T-helper 2 cell treated with Interferon-gamma antibody and Interleukin-4, amounts not matched to agents 5 μg/mL and 100 μg/mL, for 36 hours (primary cell): ENCODE measurements around the gene GNA12.

ENCODE experiments used
- DNase-seq: peaks from one replicate; pipeline ENCODE4 v3.0.0; 2021; ENCODE audit warnings: low spot score
- H3K27ac Mint-ChIP-seq: one replicate; pipeline ENCODE4 v1.8.0; 2021; ENCODE audit warnings: mild to moderate bottlenecking, mixed read lengths
- H3K27me3 Mint-ChIP-seq: one replicate; pipeline ENCODE4 v1.8.0; 2021; ENCODE audit warnings: low read depth, mixed read lengths
- H3K36me3 Mint-ChIP-seq: one replicate; pipeline ENCODE4 v1.8.0; 2021; ENCODE audit warnings: low read depth, mixed read lengths
- H3K4me1 Mint-ChIP-seq: one replicate; pipeline ENCODE4 v1.8.0; 2021; ENCODE audit warnings: low read depth, mixed read lengths
- H3K4me3 Mint-ChIP-seq: one replicate; pipeline ENCODE4 v1.8.0; 2022; ENCODE audit warnings: mild to moderate bottlenecking, moderate library complexity, mixed read lengths
- H3K9me3 Mint-ChIP-seq: one replicate; pipeline ENCODE4 v1.8.0; 2021; ENCODE audit warnings: mixed read lengths

GNA12 gene

DNA sequence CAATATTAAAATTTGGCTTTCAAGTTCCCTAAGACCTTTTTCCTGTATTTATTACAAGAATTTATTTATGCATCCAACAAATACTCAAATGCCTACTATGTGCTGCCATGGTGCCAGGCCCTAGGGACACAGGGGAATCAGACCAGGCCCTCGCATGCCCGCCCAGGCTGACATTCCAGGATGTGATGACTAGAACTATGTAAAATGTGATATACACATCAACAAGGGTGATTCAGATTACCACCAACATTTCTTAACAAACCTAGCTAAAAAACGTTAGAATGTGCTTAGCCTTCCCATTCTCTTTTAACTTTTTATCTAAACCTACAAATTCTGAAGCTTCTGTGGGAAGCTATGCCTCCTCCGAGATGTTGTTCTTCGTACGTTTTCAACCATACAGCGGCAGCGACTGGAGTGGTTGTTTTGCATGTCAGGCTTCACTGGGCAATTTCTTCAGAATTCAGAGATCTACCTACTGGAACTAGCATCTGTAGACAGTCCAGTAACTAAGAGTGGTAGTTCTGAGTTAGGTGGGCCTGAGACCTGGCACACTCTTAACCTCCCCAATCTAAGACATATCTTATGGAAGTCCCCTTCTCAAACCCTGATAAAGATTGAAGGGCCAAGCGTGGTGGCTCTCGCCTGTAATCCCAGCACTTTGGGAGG, 22.1 kb downstream of the GNA12 start:
- Mint-ChIP-seq H3K4me1 (peaks cover 10% of the 10 kb centered on the region), H3K9me3 (no peaks in the 10 kb centered on the region), H3K36me3 (no peaks in the 10 kb centered on the region), H3K27ac (no peak overlapping the region), H3K4me3 (no peak overlapping the region), H3K27me3 (no peaks in the 10 kb centered on the region)
- DNase-seq = no peak

DNA sequence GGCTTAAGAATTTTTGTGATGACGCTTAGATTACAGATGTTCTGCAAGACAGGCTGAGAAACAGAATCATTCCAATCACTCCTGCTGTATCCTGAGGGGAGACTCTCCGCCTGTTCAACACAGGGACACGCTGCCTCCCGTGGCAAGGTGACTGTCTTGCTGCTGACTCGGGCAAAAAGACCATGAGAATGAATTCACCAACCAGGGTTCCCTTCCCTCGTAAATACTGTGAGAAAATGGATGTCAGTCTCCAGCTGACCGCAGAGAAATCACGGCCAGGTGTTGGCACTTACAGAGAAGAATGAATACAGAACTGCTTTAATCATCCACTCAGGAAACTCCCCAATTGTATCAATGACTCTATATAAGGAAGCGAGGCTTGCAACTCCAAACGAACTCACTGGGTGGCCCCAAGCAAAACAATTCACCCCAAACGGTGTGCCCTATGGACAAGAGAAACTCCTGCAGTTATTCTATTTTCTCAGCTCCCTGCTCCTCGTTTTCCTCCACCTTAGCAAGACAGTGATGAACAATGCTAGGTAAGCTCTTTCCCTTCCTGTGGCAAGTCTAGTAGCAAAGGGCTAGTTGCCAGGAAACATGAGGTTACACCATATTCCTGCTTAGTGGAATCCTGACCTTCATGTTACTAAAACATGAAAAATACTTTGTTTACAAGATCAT, 22.8 kb downstream of the GNA12 start:
- Mint-ChIP-seq H3K4me1 (peaks cover 10% of the 10 kb centered on the region), H3K27me3 (no peaks in the 10 kb centered on the region), H3K36me3 (no peaks in the 10 kb centered on the region), H3K27ac (no peak overlapping the region), H3K9me3 (no peaks in the 10 kb centered on the region), H3K4me3 (no peak overlapping the region)
- no peak for DNase-seq

DNA sequence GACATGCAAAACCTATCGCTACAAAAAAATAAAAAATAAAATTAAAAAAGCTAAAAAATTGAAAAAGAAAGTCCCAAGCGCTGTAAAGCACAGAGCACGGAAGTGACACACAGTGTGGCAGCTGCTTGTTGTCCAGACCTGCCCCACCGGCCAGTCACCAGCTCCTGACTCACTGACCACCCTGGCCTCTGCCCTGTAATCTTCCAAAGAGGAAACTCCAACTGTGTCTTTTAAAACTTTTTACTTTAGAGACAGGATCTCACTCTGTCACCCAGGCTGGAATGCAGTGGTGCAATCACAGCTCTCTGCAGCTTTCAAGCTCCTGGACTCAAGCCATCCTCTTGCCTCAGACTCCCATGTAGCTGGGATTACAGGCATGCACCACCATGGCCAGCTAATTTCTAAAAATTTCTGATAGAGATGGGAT, 23.6 kb downstream of the GNA12 start:
- no peak for DNase-seq
- H3K4me1 Mint-ChIP-seq = peaks cover 10% of the 10 kb centered on the region
- no peaks in the 10 kb centered on the region for H3K27me3 Mint-ChIP-seq
- no peaks in the 10 kb centered on the region for H3K36me3 Mint-ChIP-seq
- H3K9me3 Mint-ChIP-seq = no peaks in the 10 kb centered on the region
- H3K27ac Mint-ChIP-seq = no peak overlapping the region
- no peak overlapping the region for H3K4me3 Mint-ChIP-seq

- no peak for DNase-seq
- no peak overlapping the region for H3K4me3 Mint-ChIP-seq
- H3K27me3 Mint-ChIP-seq = no peaks in the 10 kb centered on the region
- H3K9me3 Mint-ChIP-seq = no peaks in the 10 kb centered on the region
- H3K36me3 Mint-ChIP-seq = no peaks in the 10 kb centered on the region
- H3K27ac Mint-ChIP-seq = no peak overlapping the region
- peaks cover 8% of the 10 kb centered on the region for H3K4me1 Mint-ChIP-seq
Observed at GRCh38 chr7:2819954-2820397, 24.1 kb downstream of the GNA12 start.

- no peaks in the 10 kb centered on the region for H3K9me3 Mint-ChIP-seq
- H3K27ac Mint-ChIP-seq = no peak overlapping the region
- no peak overlapping the region for H3K4me3 Mint-ChIP-seq
- H3K27me3 Mint-ChIP-seq = no peaks in the 10 kb centered on the region
- no peaks in the 10 kb centered on the region for H3K36me3 Mint-ChIP-seq
- no peak for DNase-seq
- H3K4me1 Mint-ChIP-seq = peaks cover 7% of the 10 kb centered on the region
Observed at GRCh38 chr7:2819161-2819953, 24.8 kb downstream of the GNA12 start.

GRCh38 chr7:2818653-2819052, 25.5 kb downstream of the GNA12 start:
- no peak for DNase-seq
- no peak overlapping the region for H3K27ac Mint-ChIP-seq
- H3K36me3 Mint-ChIP-seq = no peaks in the 10 kb centered on the region
- H3K27me3 Mint-ChIP-seq = no peaks in the 10 kb centered on the region
- H3K4me1 Mint-ChIP-seq = peaks cover 7% of the 10 kb centered on the region
- H3K9me3 Mint-ChIP-seq = no peaks in the 10 kb centered on the region
- H3K4me3 Mint-ChIP-seq = no peak overlapping the region

- Mint-ChIP-seq H3K27ac (no peak overlapping the region), H3K4me1 (peaks cover 9% of the 10 kb centered on the region), H3K27me3 (no peaks in the 10 kb centered on the region), H3K9me3 (no peaks in the 10 kb centered on the region), H3K4me3 (no peak overlapping the region), H3K36me3 (no peaks in the 10 kb centered on the region)
- no peak for DNase-seq
Observed at GRCh38 chr7:2818121-2818520, 26.0 kb downstream of the GNA12 start.

DNA sequence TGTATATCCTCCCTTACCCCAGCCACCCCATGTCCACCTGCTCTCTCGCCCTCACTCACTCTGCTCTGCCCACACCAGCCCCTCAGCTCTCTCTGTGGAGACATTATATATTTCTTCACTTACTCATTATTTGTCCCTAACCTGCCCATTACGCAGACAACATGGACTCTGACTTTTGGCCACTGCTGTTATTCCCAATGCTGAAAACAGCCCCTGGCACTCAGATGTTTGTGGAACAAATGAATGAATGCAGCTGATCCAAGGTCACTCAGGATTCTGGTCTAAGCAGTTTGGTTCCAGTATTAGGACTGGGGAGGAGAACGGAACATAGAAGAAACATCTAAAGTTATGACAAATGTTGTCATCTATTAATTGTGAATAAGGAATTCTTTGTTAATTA, 26.7 kb downstream of the GNA12 start:
- no peaks in the 10 kb centered on the region for H3K36me3 Mint-ChIP-seq
- DNase-seq = no peak
- no peak overlapping the region for H3K27ac Mint-ChIP-seq
- no peaks in the 10 kb centered on the region for H3K27me3 Mint-ChIP-seq
- no peaks in the 10 kb centered on the region for H3K9me3 Mint-ChIP-seq
- no peak overlapping the region for H3K4me3 Mint-ChIP-seq
- H3K4me1 Mint-ChIP-seq = peaks cover 9% of the 10 kb centered on the region

DNA sequence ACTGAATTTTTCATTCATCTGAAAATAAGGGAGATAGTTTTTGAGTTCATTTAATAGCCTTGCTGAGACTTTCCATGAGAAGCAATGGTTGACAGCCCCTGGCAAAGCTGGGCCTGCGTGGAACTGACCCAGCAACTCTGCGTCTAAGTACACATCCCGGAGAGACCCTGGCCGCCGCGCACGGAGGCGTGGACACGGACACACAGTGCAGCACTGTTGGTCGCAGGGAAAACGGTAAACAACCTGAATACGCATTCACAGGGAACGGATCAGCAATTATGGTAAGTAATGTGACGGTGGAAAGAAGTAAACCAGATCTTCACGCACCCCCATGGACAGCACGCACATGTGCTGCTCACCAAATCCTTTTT, 28.2 kb downstream of the GNA12 start:
- H3K4me3 Mint-ChIP-seq = no peak overlapping the region
- no peaks in the 10 kb centered on the region for H3K36me3 Mint-ChIP-seq
- no peaks in the 10 kb centered on the region for H3K9me3 Mint-ChIP-seq
- DNase-seq = no peak
- peaks cover 7% of the 10 kb centered on the region for H3K4me1 Mint-ChIP-seq
- H3K27me3 Mint-ChIP-seq = no peaks in the 10 kb centered on the region
- H3K27ac Mint-ChIP-seq = no peak overlapping the region

- DNase-seq = no peak
- H3K9me3 Mint-ChIP-seq = no peaks in the 10 kb centered on the region
- no peak overlapping the region for H3K4me3 Mint-ChIP-seq
- no peaks in the 10 kb centered on the region for H3K27me3 Mint-ChIP-seq
- peaks cover 7% of the 10 kb centered on the region for H3K4me1 Mint-ChIP-seq
- no peaks in the 10 kb centered on the region for H3K36me3 Mint-ChIP-seq
- H3K27ac Mint-ChIP-seq = no peak overlapping the region
Observed at GRCh38 chr7:2814946-2815874, 28.9 kb downstream of the GNA12 start.

DNA sequence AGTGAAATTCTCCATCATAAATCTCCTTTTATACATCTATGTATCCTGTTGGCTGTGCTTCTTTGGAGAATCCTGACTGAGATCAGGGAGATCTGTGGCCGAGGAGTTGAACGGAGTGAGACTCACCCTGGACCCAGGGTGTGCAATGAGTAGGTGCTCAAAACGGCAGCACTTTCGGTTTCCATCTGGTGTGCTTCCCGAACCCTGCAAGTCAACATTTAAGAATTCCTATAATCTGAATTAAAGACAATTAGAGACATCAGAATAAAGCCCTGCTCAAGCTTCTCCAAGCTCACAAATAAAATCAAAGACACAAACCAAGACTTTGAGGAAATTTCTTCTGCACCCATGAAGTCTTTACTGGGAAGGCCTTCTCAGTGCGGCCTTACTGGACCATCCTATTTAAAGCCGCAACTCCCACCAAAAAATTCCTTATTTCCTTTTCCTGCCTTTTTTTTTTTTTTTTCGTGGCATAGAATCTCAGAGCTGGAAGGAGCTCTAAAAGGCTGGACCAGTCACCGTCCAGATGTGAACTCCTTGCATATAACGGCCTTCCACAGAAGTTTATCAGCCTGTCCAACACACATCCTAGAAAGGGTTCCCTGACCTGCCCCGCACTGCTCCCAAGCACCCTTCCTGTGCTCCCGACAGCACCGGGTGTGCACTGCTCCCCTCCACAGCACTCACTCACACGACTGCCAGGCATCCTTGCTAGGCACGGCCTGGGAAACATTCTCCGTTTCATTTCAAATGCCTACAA, 29.7 kb downstream of the GNA12 start:
- Mint-ChIP-seq H3K9me3 (no peaks in the 10 kb centered on the region), H3K4me1 (peaks cover 2% of the 10 kb centered on the region), H3K36me3 (no peaks in the 10 kb centered on the region), H3K4me3 (no peak overlapping the region), H3K27me3 (no peaks in the 10 kb centered on the region), H3K27ac (no peak overlapping the region)
- DNase-seq = no peak

GRCh38 chr7:2813350-2814185, 30.5 kb downstream of the GNA12 start:
- no peak overlapping the region for H3K4me3 Mint-ChIP-seq
- no peaks in the 10 kb centered on the region for H3K9me3 Mint-ChIP-seq
- H3K36me3 Mint-ChIP-seq = no peaks in the 10 kb centered on the region
- H3K27me3 Mint-ChIP-seq = no peaks in the 10 kb centered on the region
- peaks cover 2% of the 10 kb centered on the region for H3K4me1 Mint-ChIP-seq
- H3K27ac Mint-ChIP-seq = no peak overlapping the region
- no peak for DNase-seq
